ENCODE results near the gene MAX. TPM values are rescaled to one million over a fixed set of nuclear protein-coding genes. Genes with fewer than 3 reads are reported as not detected.

Gene MAX
- total and polyA plus RNA-seq, 9 donors: 48.4 to 168 (median 109) TPM

GRCh38 chr14:65028937-65029336 is 73.4 kb downstream of the MAX start:
- Histone ChIP-seq H3K27ac (no peak overlapping the region), H3K9me3 (no peaks in the 10 kb centered on the region), H3K36me3 (no peaks in the 10 kb centered on the region), H3K27me3 (no peaks in the 10 kb centered on the region), H3K4me1 (ENCODE audit: insufficient read depth) (no peaks in the 10 kb centered on the region), H3K4me3 (no peak overlapping the region)
- DNase-seq: no peak
- intact Hi-C loops (cut with DNase I): no loop called here
- WGBS, 3 donors: 82 to 88% (median 82%) methylated on average over 3 of the region's 3 CpGs
- no peak for TF ChIP-seq EP300 (IDR thresholded peaks at IDR 0.05)
- no peak for TF ChIP-seq POLR2A (IDR thresholded peaks at IDR 0.05)
- TF ChIP-seq CTCF (IDR thresholded peaks at IDR 0.05): no peak

- no peaks in the 10 kb centered on the region for H3K36me3 ChIP-seq
- H3K27ac ChIP-seq: no peak overlapping the region
- intact Hi-C loops (cut with DNase I): no loop called here
- H3K4me1 ChIP-seq (ENCODE audit: insufficient read depth): no peaks in the 10 kb centered on the region
- TF ChIP-seq CTCF (IDR thresholded peaks at IDR 0.05) (no peak), EP300 (IDR thresholded peaks at IDR 0.05) (no peak), POLR2A (IDR thresholded peaks at IDR 0.05) (no peak)
- H3K9me3 ChIP-seq: no peaks in the 10 kb centered on the region
- no peaks in the 10 kb centered on the region for H3K27me3 ChIP-seq
- no peak overlapping the region for H3K4me3 ChIP-seq
- DNase-seq: no peak
- whole genome bisulfite sequencing, 3 donors: 94 to 97% (median 94%) methylated on average over 11 of the region's 11 CpGs
Observed at GRCh38 chr14:65027127-65027799, 75.1 kb downstream of the MAX start.

GRCh38 chr14:65026526-65026925 is 75.8 kb downstream of the MAX start:
- no peaks in the 10 kb centered on the region for H3K36me3 ChIP-seq
- DNase-seq: no peak
- 94 to 99% (median 96%) methylated on average over 9 of the region's 9 CpGs for WGBS, 3 donors
- H3K27me3 ChIP-seq: no peaks in the 10 kb centered on the region
- no peaks in the 10 kb centered on the region for H3K9me3 ChIP-seq
- intact Hi-C loops (cut with DNase I): no loop called here
- no peaks in the 10 kb centered on the region for H3K4me1 ChIP-seq (ENCODE audit: insufficient read depth)
- H3K27ac ChIP-seq: no peak overlapping the region
- no peak overlapping the region for H3K4me3 ChIP-seq
- no peak for TF ChIP-seq POLR2A (IDR thresholded peaks at IDR 0.05)
- no peak for TF ChIP-seq EP300 (IDR thresholded peaks at IDR 0.05)
- TF ChIP-seq CTCF (IDR thresholded peaks at IDR 0.05): no peak

- Histone ChIP-seq H3K4me3 (no peak overlapping the region), H3K27ac (no peak overlapping the region), H3K4me1 (ENCODE audit: insufficient read depth) (no peaks in the 10 kb centered on the region), H3K9me3 (no peaks in the 10 kb centered on the region), H3K27me3 (no peaks in the 10 kb centered on the region), H3K36me3 (no peaks in the 10 kb centered on the region)
- intact Hi-C loops (cut with DNase I): no loop called here
- 44 to 62% (median 45%) methylated on average over 6 of the region's 6 CpGs for WGBS, 3 donors
- no peak for DNase-seq
- TF ChIP-seq POLR2A (IDR thresholded peaks at IDR 0.05): no peak
- no peak for TF ChIP-seq CTCF (IDR thresholded peaks at IDR 0.05)
- no peak for TF ChIP-seq EP300 (IDR thresholded peaks at IDR 0.05)
Observed at GRCh38 chr14:65025818-65026217, 76.5 kb downstream of the MAX start.

Small RNA genes within 50 kb of the gene (microRNA-seq; reads per million reads assigned to microRNA genes)
- gene MIR4706: 0 to 0.16 (median 0) reads per million in 3 donors

Small RNA genes within 50 kb of the gene (small RNA-seq; reads per million reads assigned to genes)
- gene MIR4706 (not detected), gene RNU2-14P (0.25 reads per million)

Other genes starting within 250 kb of the MAX start
- 1 to 10 TPM in 3 of 7 donors, under 1 TPM in 4; 0.28 to 1.4 (median 0.68) TPM for gene SPTB, start 222.6 kb downstream of the MAX start, total RNA-seq
- under 1 TPM; 0.63 to 0.84 TPM for gene SPTB, start 222.6 kb downstream of the MAX start, polyA plus RNA-seq
- gene CHURC1, start 188.1 kb downstream of the MAX start, total RNA-seq: 100 to 1,000 TPM in 2 of 7 donors, 10 to 100 TPM in 5; 57.8 to 126 (median 70.5) TPM
- 10 to 100 TPM; 50.1 to 64.6 TPM for gene CHURC1, start 188.1 kb downstream of the MAX start, polyA plus RNA-seq
- gene GPX2, start 159.8 kb downstream of the MAX start, total RNA-seq: 1 to 10 TPM in 1 of 7 donors, under 1 TPM in 1, not detected in 5; 1.00 to 4.8 TPM
- gene GPX2, start 159.8 kb downstream of the MAX start, polyA plus RNA-seq: not detected
- 1 to 10 TPM in 5 of 7 donors, under 1 TPM in 2; 0.83 to 2.9 (median 2.5) TPM for gene RAB15, start 130.2 kb downstream of the MAX start, total RNA-seq
- gene RAB15, start 130.2 kb downstream of the MAX start, polyA plus RNA-seq: 1 to 10 TPM; 3.8 to 5.7 TPM
- gene FNTB, start 115.6 kb downstream of the MAX start, total RNA-seq: 10 to 100 TPM in 6 of 7 donors, 1 to 10 TPM in 1; 9.5 to 16.4 (median 14.1) TPM
- gene FNTB, start 115.6 kb downstream of the MAX start, polyA plus RNA-seq: 10 to 100 TPM in 1 of 2 donors, 1 to 10 TPM in 1; 8.0 to 19.0 TPM